MM.1S (cell line): Measurements from ENCODE around the gene ALDH2.

Source experiments
- CTCF ChIP-seq: fragments of 300-600 bp; sonication (generic); IDR thresholded peaks from 2 replicates; pipeline ENCODE4 v1.5.1; 2016; ENCODE audit warnings: antibody characterized with exemption, low read length, mixed read lengths
- EZH2 ChIP-seq: fragments of 300-600 bp; sonication (generic); optimal IDR thresholded peaks from 2 replicates; pipeline ENCODE3; 2017; ENCODE audit warnings: low read depth, mild to moderate bottlenecking, antibody characterized with exemption, low read length, mixed read lengths

- TF ChIP-seq EZH2 (no peak), CTCF (no peak)
These were observed 7.5 kb upstream of the ALDH2 start for GRCh38 chr12:111759271-111759670.
